Neural crest cell (in vitro differentiated cells): ENCODE results near the gene ATP2B1. TPM values are rescaled to one million over a fixed set of nuclear protein-coding genes. Genes with fewer than 3 reads are reported as not detected.

ENCODE experiments used
- DNase-seq: peaks from one replicate; pipeline ENCODE4 v3.0.0; 2021; ENCODE audit warnings: low read depth, mixed read lengths, low spot score
- H3K27ac Mint-ChIP-seq: one replicate; pipeline ENCODE4 v1.8.0; 2021; ENCODE audit warnings: mild to moderate bottlenecking, mixed read lengths; ENCODE audit not compliant: unreplicated experiment
- H3K27me3 Mint-ChIP-seq: 2 replicates; pipeline ENCODE4 v1.8.0; 2021; ENCODE audit warnings: low read depth, mild to moderate bottlenecking, mixed read lengths
- H3K36me3 Mint-ChIP-seq: 2 replicates; pipeline ENCODE4 v1.8.0; 2021; ENCODE audit warnings: low read depth, mild to moderate bottlenecking, mixed read lengths
- H3K4me1 Mint-ChIP-seq: 2 replicates; pipeline ENCODE4 v1.8.0; 2021; ENCODE audit warnings: mixed read lengths
- H3K4me3 Mint-ChIP-seq: one replicate; pipeline ENCODE4 v1.8.0; 2021; ENCODE audit warnings: mild to moderate bottlenecking, mixed read lengths
- H3K9me3 Mint-ChIP-seq: 2 replicates; pipeline ENCODE4 v1.8.0; 2021; ENCODE audit warnings: mixed read lengths
- total RNA-seq: library from RNA; stranded (reverse); gene quantifications from 2 replicates; pipeline ENCODE4 v1.2.1, GENCODE V29; 2021
- TF ChIP-seq, protein P1 (sequence below): fragments of 200-600 bp; sonication (generic); conservative IDR thresholded peaks from 2 replicates; pipeline ENCODE4 v1.5.0; 2021; ENCODE audit warnings: antibody characterized with exemption, mild to moderate bottlenecking

ATP2B1 gene
- total RNA-seq, 1 donor from 2014 or later, result 50.8 TPM

DNA sequence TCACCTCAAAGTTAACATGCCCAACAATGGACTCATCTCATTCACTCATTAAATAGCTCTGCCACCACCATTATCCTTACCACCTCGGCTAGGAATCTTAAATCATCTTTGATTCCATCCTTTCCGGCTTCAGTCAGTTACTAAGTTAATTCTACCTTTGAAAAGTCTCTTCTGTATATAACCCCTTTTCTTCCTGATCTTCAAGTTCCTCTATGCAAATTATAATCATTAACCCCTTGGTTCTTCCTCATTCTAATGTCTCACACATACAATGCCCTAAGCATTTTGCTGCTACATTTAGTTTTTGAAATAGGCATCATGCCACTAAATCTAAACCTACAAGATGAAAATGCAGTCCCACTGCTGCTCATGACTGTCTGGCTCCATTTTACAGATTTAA lies 51.6 kb downstream of the ATP2B1 start:
- H3K27me3 Mint-ChIP-seq, result no peaks in the 10 kb centered on the region
- peaks cover 19% of the 10 kb centered on the region for H3K4me1 Mint-ChIP-seq
- TF ChIP-seq, protein P1, sequence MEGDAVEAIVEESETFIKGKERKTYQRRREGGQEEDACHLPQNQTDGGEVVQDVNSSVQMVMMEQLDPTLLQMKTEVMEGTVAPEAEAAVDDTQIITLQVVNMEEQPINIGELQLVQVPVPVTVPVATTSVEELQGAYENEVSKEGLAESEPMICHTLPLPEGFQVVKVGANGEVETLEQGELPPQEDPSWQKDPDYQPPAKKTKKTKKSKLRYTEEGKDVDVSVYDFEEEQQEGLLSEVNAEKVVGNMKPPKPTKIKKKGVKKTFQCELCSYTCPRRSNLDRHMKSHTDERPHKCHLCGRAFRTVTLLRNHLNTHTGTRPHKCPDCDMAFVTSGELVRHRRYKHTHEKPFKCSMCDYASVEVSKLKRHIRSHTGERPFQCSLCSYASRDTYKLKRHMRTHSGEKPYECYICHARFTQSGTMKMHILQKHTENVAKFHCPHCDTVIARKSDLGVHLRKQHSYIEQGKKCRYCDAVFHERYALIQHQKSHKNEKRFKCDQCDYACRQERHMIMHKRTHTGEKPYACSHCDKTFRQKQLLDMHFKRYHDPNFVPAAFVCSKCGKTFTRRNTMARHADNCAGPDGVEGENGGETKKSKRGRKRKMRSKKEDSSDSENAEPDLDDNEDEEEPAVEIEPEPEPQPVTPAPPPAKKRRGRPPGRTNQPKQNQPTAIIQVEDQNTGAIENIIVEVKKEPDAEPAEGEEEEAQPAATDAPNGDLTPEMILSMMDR, result no peak
- no peak for DNase-seq
- no peak overlapping the region for H3K27ac Mint-ChIP-seq
- H3K9me3 Mint-ChIP-seq, result no peaks in the 10 kb centered on the region
- peaks cover 9% of the 10 kb centered on the region for H3K36me3 Mint-ChIP-seq
- no peak overlapping the region for H3K4me3 Mint-ChIP-seq

DNA sequence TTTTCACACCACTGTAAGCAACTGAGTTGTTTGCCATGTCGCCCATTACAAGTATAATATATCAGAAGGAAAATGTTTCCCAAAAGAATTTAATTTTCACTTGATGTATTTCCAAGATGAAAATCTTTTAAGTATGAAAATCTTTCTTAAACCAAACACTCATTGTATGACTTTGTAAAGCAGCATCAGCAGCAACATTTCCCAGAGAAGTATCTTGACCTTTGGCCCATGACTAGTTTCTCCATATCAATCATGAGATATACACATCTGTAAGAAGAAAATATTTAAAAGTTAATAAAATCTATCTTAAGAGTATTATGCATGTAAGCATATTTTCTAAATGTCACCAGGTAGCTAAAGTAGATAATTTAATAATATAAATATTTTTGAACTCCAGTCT lies 52.8 kb downstream of the ATP2B1 start:
- Mint-ChIP-seq H3K27ac (no peak overlapping the region), H3K36me3 (peaks cover 9% of the 10 kb centered on the region), H3K4me1 (peaks cover 12% of the 10 kb centered on the region), H3K9me3 (no peaks in the 10 kb centered on the region), H3K27me3 (no peaks in the 10 kb centered on the region), H3K4me3 (no peak overlapping the region)
- TF ChIP-seq, protein P1, result no peak
- no peak for DNase-seq

DNA sequence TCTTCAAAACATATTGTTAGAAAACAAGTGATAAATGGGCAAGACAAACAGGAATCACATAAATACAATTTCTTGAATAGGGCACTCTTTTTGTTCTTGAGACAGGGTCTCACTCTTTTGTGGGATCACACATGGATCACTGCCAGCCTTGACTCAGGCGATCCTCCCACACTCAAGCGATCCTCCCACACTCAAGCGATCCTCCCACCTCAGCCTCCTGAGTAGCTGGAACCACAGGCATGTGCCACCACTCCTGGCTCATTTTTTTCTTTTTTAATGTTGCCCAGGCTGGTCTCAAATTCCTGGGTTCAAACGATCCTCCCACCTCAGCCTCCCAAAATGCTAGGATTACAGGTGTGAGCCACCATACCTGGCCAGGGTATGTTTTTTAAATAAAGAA lies 57.4 kb downstream of the ATP2B1 start:
- peaks cover 5% of the 10 kb centered on the region for H3K36me3 Mint-ChIP-seq
- H3K9me3 Mint-ChIP-seq, result no peaks in the 10 kb centered on the region
- TF ChIP-seq, protein P1, result no peak
- H3K4me1 Mint-ChIP-seq, result peaks cover 17% of the 10 kb centered on the region
- no peak for DNase-seq
- no peaks in the 10 kb centered on the region for H3K27me3 Mint-ChIP-seq
- H3K27ac Mint-ChIP-seq, result no peak overlapping the region
- no peak overlapping the region for H3K4me3 Mint-ChIP-seq

DNA sequence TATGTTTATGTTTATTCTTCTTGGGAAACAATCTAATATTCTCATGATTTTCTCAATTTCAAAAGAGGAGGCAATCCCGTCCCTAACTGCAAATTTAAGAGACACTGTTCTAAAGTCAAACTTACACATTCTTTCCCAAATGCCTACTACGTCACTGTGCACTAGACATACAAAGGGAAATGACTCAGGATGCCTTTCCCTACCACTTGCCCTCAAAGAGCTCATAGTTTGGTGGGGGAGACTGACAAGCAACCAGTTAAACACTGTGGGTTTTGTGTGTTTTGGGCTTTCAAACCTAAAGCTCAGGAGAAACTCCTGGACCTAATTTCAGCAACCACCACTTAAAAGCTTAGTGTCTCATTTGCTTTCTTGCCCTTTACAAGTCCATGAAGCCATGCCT lies 58.4 kb downstream of the ATP2B1 start:
- peaks cover 9% of the 10 kb centered on the region for H3K36me3 Mint-ChIP-seq
- no peaks in the 10 kb centered on the region for H3K27me3 Mint-ChIP-seq
- H3K27ac Mint-ChIP-seq, result no peak overlapping the region
- DNase-seq, result no peak
- no peaks in the 10 kb centered on the region for H3K9me3 Mint-ChIP-seq
- H3K4me3 Mint-ChIP-seq, result no peak overlapping the region
- TF ChIP-seq, protein P1, result no peak
- H3K4me1 Mint-ChIP-seq, result peaks cover 27% of the 10 kb centered on the region

DNA sequence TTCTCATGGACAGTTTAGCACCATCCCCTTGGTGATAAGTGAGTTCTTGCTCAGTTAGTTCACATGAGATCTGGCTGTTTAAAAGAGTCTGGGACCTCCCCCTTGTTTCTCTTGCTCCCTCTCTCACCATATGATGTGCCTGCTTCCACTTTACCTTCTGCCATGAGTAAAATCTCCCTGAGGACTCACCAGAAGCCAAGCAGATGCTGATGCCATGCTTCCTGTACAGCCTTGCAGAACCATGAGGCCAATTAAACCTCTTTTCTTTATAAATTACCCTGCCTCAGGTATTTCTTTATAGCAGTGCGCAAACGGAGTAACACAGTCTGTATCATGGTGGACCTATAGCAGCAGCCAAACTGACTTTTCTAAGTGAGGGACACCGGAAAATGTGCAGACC lies 58.8 kb downstream of the ATP2B1 start:
- H3K27ac Mint-ChIP-seq, result peak overlapping the region; percentile 72
- H3K9me3 Mint-ChIP-seq, result no peaks in the 10 kb centered on the region
- peaks cover 28% of the 10 kb centered on the region for H3K4me1 Mint-ChIP-seq
- TF ChIP-seq, protein P1, result no peak
- peaks cover 9% of the 10 kb centered on the region for H3K36me3 Mint-ChIP-seq
- DNase-seq, result no peak
- H3K4me3 Mint-ChIP-seq, result no peak overlapping the region
- no peaks in the 10 kb centered on the region for H3K27me3 Mint-ChIP-seq

DNA sequence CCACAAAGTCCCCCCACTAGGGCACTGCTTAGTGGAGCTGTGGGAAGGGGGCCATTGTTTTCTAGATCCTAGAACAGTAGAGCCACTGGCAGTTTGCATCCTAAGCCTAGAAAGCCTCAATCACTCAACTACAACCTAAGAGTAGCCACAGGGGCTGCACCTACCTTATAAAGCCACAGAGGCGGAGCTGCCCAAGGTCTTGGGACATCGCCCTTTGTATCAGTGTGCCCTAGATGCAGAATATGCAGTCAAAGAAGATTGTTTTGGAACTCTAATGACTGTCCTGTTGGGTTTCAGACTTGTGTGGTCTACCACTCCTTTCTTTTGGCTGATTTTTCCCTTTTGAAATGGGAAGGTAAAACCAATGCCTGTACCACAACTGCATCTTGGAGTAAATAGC lies 59.5 kb downstream of the ATP2B1 start:
- Mint-ChIP-seq H3K36me3 (peaks cover 9% of the 10 kb centered on the region), H3K4me3 (no peak overlapping the region), H3K27me3 (no peaks in the 10 kb centered on the region), H3K4me1 (peaks cover 28% of the 10 kb centered on the region), H3K27ac (no peak overlapping the region), H3K9me3 (no peaks in the 10 kb centered on the region)
- DNase-seq, result no peak
- TF ChIP-seq, protein P1, result no peak
